NOMO-1 (cell line): ENCODE data around the gene DLG2.

Source experiments
- DNase-seq, 2 experiments: peaks; one replicate each; lab custom pipeline; 2025; ENCODE audit not compliant: unreplicated experiment in 2 of 2; lab: John Stamatoyannopoulos, UW

DLG2 gene

DNA sequence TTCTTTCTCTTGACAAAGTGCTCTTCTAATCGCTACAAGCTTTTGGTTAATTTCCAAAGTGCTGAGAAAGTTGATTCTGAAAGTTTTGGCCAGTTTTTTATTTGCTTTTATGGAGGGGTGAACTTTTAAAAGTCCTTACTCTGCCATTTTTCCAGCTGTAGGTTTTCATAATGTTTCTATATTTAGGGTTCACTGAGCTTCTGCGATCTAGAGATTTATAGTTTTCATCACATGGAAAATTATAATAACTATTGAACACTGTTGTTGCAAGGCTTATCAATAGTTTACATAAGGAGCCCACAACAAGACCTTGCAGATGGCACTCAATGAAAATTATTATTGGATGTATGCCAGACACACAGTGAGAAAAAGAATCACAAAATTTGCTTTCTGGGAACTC lies 55.1 kb downstream of the DLG2 start:
- no peak for DNase-seq

DNA sequence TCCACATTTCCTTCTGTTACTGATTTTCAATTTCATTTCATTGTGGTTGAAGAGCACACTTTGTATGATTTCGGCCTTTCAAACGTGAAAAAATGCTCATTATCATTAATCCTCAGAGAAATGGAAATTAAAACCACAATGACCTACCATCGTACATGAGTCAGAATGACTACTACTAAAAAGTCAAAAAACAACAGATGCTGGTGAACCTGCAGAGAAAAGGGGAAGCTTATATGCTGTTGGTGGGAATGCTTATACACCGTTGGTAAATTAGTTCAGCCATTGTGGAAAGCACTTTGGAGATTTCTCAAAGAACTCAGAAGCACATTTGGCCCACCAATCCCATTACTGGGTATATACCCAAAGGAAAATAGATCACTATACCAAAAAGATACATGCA lies 57.6 kb downstream of the DLG2 start:
- no peak for DNase-seq

DNA sequence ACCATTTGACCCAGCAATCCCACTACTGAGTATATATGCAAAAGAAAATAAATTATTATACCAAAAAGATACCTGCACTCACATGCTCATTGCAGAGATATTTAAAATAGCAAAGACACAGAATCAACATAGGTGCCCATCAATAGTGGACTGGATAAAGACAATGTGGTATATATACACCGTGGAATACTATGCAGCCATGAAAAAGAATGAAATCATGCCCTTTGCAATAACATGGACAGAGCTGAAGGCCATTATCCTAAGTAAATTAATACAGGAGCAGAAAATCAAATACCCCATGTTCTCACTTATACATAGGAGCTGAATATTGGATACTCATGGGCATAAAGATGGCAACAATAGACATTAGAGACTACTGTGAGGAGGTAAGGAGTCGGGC lies 68.7 kb downstream of the DLG2 start:
- DNase-seq, result no peak

DNA sequence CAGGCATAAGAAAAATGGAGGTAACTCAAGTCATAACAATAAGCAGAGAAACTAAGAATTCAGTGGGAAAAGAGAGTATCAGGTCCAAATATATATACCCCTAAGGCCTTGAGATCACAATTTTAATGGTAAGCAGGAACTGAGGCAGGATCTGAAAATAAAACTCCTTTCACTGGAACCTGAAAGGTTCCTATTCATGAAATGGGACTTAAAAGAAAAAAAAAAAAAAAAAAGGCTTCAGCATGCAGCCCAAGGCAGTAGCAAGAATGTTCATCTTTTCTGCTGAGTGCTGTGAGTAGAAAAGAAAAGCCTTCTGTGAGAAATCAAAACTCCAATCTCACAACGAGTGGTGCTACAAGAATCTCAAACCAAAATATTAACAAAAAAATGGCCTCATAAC lies 75.3 kb downstream of the DLG2 start:
- DNase-seq, result no peak

DNA sequence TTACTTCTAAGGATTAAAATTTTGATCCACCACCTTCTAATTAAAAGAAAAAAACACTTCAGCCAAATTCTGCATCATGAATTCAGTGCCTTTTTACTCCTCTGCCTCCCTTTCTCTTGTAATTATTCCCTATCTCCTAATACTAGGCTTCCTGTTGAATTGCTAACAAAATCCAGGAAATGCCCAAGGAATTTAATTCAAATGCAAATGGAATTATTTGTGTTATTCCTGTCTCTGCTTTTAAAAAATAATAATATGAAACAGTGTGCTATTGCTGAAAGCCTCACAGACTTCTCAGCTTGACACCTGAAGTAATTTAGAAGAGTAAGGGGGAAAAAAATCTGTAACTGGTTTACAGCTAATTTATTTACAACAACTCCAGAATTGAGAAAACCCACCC lies 85.5 kb downstream of the DLG2 start:
- no peak for DNase-seq

DNA sequence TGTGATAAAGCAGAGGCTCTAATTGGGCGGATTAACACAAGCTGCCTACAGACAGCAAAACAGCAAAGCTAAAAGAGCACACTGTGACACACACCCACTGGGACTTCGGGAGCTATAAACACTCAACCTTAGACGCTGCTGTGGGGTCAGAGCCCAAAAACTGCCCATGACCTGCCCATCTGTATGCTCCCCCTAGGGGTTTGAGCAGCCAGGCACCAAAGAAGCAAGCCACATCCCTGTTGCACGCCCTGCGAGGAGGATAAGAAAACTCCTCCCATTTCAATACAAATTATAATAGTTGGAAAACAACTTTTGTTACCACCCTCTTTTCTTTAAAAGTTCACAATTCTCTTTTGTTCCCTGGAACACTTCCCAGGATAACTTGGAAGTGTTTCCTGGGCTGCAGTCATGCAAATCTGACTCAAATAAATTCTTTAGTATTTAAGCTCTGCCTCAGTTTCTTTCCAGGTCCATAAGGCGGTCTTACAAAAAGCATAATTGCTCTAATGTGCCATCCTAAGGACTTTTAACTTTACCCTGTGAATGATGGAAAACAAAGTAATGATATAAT lies 86.4 kb downstream of the DLG2 start:
- no peak for DNase-seq

DNA sequence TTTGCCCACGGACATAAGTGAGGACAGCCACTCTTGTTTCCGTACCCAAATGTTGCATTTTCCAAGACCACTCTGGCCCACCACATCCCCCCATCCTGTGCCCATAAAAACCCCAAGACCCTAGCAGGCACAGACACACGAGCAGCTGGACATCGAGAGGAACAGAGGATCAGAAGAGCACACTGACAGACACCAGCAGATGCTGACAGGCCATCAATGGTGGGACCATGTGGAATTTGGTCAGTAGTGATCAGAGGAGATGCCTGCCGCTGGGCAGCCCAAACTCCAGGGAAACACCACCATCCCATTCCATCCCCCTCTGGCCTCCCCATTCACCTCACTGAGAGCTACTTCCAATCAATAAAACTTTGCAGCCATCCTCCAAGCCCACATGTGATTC lies 87.0 kb downstream of the DLG2 start:
- DNase-seq, result no peak

DNA sequence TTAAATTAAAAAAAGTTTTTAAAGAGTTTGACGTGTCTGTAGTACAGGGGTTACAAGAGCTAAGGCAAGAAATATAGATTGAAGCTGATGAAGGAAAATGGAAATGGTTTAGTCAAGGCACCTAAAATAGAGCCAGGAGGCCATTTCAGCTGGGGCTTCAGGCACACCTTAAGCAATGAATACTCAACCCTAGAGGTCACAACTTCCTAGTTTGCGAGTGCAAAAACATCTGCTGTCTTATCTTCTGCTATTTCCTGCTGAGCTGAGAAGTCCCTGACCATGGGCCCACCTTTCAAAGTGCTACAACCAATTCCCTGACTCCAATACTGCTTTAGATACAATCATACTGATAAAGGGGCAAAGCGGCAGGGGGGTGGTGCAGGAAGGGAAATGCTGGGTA lies 87.4 kb downstream of the DLG2 start:
- DNase-seq, result no peak

DNA sequence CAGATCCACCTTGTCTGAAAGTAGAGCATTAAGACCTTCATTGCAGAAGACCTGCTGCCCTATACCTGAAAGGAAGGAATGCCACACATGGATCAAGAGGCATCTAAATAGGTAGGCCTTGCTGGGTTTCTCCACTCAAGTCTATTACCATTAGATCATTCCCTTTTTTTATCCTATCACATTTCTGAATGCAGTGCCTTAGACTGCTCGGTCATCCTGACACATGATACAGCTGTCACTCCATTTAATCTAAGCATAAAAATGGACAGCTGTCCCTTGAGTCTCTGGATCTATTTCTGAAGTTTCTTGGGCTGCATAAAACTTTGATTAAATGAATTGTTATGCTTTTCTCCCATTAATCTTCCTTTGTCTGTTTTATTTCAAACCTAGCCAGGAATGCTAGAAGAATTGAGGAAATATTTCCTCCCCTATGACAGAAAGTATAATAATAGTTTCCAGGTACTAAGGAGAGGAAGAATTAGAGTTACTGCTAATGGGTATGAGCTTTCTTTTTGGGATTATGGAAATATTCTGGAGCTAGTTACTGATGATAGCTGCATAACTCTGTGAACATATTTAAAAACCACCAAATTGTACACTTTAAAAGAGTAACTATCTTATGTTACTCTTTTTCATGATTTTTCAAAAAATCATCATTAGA lies 88.0 kb downstream of the DLG2 start:
- DNase-seq, result no peak

DNA sequence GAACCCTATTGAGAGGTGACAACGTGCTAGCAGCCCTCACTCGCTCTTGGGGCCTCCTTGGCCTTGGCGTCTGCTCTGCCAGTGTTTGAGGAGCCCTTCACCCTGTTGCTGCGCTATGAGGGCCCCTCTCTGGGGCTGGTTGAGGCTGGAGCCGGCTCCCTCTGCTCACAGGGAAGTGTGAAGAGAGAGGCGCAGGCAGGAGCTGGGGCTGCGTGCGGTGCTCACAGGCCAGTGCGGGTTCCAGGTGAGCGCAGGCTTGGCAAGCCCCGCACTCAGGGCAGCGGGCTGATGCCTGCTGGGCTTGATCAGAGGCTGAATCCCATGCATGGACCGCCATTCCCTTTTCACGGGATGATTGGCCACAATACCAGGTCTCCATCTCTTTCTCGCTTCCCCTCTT lies 90.7 kb downstream of the DLG2 start:
- DNase-seq, result no peak

DNA sequence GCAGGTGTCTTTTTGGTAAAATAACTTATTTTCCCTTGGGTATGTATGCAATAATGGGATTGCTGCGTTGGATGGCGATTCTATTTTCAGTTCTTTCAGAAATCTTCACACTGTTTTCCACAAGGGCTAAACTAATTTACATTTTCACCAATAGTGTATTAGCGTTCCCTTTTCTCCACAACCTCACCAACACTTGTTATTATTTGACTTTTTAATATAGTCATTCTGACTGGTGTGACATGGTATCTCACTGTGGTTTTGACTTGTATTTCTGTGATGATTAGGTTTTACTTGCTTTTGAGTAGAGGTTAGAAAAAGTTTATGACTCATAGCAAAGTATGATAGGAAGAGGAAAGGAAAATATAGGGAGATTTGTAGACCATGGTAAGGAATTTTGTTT lies 92.3 kb downstream of the DLG2 start:
- no peak for DNase-seq

DNA sequence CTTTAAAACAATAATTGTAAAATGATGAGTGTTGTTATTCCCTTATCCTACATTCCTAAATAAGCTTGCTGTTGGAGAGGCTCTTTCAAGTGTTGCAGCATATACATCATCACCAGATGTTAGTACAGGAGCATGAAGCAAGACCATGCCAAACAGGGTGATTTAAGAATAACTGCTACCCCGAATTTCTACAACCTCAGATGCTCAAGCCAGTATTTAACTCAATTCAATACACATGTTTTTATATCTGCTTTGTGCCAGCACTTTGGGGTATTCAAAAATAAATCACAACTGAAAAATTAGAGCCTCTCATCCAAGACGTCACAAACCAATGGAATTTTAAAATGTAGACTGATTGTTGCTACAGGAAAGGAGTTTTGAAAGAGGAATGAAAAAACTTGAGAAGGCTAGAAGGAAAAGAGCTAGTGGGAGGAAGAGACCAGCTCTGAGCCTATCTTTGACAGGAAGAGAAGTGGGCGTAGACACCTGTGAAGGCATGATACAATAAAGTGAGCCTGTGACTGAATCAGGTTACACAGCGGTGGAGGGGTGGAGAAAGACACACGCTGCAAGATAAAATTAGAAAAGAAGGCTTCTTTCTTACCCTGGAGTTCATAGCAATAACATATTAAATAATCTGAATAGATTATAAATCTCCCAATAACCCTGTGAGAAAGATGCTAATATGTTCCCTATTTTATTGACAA lies 95.8 kb downstream of the DLG2 start:
- DNase-seq, result no peak

DNA sequence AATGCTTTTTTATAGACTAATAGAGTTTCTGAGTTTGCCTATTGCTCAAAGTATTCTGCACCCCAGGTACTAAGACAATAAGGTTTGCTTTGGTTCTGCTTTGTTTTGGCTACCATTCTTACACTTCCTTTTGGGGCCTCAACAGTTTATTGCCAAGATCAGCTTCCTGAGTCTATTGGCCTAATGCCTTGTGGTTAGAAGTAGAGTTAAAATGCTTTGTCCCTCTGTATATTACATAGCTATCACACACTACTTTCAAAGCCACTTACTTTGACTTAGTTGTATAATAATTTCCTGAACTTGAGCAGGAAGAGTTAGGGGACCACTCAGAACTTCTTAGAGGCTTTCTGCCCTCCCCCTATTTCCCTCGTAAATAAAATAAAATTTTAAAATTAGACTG lies 96.5 kb downstream of the DLG2 start:
- no peak for DNase-seq

DNA sequence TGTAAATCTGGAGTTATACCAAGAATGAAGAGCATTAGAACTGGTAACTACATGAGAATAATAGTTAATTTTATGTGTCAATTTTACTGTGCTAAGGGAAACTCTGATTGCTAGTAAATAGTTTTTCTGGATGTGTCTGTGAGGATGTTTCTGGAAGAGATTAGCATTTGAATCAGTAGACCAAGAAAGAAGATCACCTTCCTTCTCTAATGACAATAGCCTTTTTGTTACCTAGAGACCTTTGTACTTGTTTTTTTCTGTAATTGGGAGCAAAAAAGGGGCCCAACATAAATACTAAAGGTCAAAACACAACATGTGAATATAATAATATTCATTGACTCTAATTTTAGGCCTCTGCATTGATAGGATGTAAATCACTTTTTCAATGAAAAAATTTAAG lies 100.6 kb downstream of the DLG2 start:
- DNase-seq, result no peak

DNA sequence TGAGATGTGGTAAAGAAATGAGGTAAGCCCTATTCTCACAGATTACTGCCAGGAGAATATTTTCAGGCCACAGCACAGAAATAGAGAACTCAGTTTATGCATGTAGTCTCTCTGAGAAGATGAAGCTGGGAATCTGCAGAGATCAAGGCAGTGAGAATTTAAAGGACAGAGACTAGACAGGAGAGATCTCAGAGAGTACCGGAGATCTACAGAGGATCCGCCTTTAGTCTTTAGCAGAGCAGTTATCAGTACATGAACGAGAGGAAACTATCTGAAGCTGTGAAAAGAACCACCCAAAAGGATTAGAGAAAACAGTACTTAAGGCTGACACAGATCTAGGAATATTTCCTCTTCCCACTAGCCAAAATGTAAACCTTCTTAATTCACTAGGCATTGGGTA lies 101.5 kb downstream of the DLG2 start:
- no peak for DNase-seq

DNA sequence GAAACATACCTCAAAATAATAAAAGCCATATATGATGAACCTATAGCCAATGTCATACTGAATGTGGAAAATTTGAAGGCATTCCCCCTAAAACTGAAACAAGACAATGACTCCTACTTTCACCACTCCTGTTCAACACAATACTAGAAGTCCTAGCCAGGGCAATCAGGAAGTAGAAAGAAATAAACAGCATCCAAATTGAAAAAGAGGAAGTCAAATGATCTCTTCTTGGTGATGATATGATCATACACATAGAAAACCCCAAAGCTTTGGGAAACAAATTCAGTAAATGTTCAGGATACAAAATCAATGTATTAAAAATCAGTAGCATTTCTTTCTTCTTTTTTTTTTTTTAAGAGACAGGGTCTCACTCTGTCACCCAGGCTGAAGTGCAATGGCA lies 109.9 kb downstream of the DLG2 start:
- peak in 1 of 2 experiments; percentile 6 for DNase-seq

DNA sequence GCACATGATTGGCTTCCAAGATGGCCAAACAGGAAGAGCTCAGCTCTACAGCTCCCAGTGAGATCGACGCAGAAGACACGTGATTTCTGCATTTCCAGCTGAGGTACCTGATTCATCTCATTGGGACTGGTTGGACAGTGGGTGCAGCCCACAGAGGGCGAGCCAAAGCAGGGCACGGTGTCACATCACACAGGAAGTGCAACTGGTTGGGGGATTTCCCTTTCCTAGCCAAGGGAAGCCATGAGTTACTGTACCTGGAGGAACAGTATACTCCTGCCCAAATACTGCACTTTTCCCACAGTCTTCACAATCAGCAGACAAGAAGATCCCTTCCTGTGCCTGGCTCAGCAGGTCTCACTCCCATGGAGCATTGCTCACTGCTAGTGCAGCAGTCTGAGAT lies 131.2 kb downstream of the DLG2 start:
- DNase-seq, result no peak

DNA sequence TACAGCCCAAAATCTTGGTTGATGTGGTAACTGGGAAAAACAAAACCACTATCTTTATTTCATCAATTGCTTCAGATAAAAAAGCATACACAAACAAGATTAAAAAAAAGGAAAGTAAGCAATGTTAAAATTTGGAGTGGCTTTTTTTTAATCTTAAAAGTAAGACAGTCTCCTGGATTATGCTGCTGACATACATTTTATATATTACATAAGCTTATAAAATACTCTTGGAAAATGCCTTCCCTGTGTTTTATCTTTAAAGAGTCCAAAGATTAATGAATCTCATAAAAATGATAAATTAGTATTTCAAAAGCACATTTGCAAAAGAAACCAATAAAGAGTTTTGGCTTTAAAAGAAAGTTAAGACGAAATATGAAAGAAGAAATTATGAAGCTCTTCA lies 132.7 kb downstream of the DLG2 start:
- no peak for DNase-seq

DNA sequence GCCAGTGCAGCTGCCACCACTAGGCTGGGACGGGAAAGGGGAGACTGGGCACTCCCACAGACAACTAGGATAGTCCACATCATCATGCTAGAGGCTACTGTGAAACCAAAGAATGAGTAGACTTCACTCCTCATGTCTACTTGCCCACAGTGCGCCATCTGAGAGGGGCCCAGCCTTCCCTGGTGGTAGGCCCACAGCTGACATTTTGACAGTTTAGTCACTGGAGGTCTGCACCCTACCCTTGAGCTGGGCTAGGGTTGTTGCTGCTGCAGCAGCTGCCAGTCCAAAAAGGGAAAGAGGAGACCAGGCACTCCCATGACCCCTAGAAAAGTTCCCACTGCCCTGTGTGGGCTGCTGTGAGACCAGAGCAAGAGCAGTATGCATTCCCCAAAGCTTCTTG lies 141.2 kb downstream of the DLG2 start:
- no peak for DNase-seq

DNA sequence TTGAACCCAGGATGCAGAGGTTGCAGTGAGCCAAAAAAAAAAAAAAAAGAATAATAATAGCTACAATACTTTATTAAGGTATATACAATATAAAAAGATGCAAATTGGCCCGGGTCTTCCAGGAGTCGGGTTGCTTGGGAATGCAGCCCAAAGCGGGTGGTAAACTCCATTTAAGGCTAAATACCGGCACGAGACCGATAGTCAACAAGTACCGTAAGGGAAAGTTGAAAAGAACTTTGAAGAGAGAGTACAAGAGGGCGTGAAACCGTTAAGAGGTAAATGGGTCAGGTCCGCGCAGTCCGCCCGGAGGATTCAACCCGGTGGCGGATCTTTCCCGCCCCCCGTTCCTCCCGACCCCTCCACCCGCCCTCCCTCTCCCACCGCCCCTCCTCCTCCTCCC lies 143.3 kb downstream of the DLG2 start:
- DNase-seq, result no peak

DNA sequence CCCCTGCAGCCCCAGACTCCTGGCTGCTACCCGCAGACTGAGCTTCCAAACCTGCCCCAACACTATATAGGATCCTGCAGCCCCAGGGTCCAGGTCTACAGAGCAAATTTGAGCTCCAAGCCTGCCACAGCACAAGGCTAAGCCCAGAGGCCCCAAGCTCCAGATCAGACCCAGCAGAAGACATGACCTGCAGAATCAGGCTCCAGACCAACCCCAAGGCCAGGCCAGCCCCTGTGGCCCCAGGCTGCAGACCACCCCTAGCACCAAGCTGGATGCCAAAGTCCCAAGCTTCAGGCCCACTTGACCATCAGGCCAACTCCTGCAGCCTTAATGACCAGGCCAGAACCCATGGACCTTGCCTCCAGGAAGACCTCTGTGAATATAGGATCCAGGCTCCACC lies 145.3 kb downstream of the DLG2 start:
- no peak for DNase-seq

DNA sequence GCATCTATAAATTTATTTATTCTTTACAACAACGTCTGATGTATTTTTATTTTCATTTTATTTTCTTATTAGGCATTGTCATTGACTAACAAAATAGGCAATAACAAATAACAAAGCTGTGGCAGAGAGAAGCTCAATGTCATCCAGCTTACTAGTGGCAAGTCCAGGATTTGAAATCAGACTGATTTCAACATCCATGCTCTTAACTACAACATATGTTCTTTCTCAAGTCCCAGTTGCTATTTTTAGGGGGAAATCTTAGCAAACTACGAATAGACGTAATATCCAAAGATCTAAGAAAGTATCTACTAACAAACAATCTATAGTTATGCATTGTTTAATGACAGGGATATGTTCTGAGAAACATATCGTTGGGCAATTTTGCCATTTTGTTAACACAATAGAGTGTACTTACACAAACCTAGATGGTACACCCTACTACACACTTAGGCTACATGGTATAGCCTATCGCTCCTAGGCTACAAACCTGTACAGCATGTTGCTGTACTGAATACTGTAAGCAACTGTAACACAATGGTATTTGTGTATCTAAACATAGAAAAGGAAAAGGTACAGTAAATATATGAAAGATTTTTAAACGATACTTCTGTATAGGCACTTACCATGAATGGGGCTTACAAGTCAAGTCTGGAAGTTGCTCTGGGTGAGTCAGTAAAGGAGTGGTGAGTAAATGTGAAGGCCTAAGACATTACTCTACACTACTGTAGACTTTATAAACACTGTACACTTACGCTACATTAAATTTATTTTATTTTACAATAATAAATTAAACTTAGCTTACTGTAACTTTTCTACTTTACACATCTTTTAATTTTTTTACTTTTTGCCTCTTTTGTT lies 151.3 kb downstream of the DLG2 start:
- no peak for DNase-seq
